Upper lobe of left lung (tissue), 4 donors: Measurements from ENCODE around the gene OR2A42.
"Not testable (repeated sequence)": the region's sequence is repeated elsewhere in the genome, so short reads cannot be mapped to it uniquely, and the experiment has no call there.

Experiments used
- EP300 ChIP-seq, 4 donors: sonication (generic); formaldehyde crosslinking; IDR thresholded peaks; one replicate each; pipeline ENCODE4 v1.5.1; 2017; ENCODE audit warnings: antibody characterized with exemption in 4 of 4, control low read depth in 2 of 4
- POLR2A ChIP-seq, 4 donors: fragments of 450-650 bp; IDR thresholded peaks; one replicate each; pipeline ENCODE4 v1.5.1; 2016 to 2017; ENCODE audit warnings: antibody characterized with exemption in 4 of 4, mild to moderate bottlenecking in 2 of 4
- POLR2AphosphoS5 ChIP-seq, 2 donors: sonication (generic); formaldehyde crosslinking; IDR thresholded peaks; one replicate each; pipeline ENCODE4 v1.5.1; 2017; ENCODE audit warnings: antibody characterized with exemption in 2 of 2
- TF ChIP-seq, protein P1 (sequence below), 6 experiments: fragments of 450-650 bp in 4 of 6; fragments of 200-600 bp in 2 of 6; sonication (generic) in 2 of 6; IDR thresholded peaks; one replicate each; pipeline ENCODE4 v1.5.1; 2016 to 2019; ENCODE audit warnings: antibody characterized with exemption in 6 of 6

- TF ChIP-seq, protein P1, sequence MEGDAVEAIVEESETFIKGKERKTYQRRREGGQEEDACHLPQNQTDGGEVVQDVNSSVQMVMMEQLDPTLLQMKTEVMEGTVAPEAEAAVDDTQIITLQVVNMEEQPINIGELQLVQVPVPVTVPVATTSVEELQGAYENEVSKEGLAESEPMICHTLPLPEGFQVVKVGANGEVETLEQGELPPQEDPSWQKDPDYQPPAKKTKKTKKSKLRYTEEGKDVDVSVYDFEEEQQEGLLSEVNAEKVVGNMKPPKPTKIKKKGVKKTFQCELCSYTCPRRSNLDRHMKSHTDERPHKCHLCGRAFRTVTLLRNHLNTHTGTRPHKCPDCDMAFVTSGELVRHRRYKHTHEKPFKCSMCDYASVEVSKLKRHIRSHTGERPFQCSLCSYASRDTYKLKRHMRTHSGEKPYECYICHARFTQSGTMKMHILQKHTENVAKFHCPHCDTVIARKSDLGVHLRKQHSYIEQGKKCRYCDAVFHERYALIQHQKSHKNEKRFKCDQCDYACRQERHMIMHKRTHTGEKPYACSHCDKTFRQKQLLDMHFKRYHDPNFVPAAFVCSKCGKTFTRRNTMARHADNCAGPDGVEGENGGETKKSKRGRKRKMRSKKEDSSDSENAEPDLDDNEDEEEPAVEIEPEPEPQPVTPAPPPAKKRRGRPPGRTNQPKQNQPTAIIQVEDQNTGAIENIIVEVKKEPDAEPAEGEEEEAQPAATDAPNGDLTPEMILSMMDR (IDR thresholded peaks at IDR 0.05): not testable (repeated sequence)
- TF ChIP-seq EP300, POLR2A, POLR2AphosphoS5 (IDR thresholded peaks at IDR 0.05): not testable (repeated sequence)
Observed at GRCh38 chr7:144231027-144231426, 8.4 kb downstream of the OR2A42 start.
